Astrocyte (in vitro differentiated cells and primary cell): ENCODE data around the gene PIP4K2C.

Experiments
- CTCF ChIP-seq: IDR thresholded peaks from 2 replicates; pipeline ENCODE4 v1.5.1; 2011; ENCODE audit warnings: low read depth, mild to moderate bottlenecking, inconsistent platforms, low read length, moderate library complexity; ENCODE audit not compliant: insufficient read depth
- EZH2 ChIP-seq: IDR thresholded peaks from 2 replicates; pipeline ENCODE4 v1.6.1; 2012; ENCODE audit warnings: mild to moderate bottlenecking, low read length, inconsistent platforms; ENCODE audit not compliant: insufficient read depth

- TF ChIP-seq CTCF (no peak), EZH2 (no peak)
Measured at GRCh38 chr12:57554897-57555296, 36.1 kb upstream of the PIP4K2C start.
